Stimulated activated CD4-positive, alpha-beta T cell treated with anti-CD3 and anti-CD28 coated beads, Interleukin-4, amount 100 ng/mL, for 1 hour (primary cell): ENCODE results near the gene NCKAP5.

Source experiments
- DNase-seq: peaks from one replicate; pipeline ENCODE4 v3.0.0-alpha.2; 2020

The NCKAP5 gene

GRCh38 chr2:132645722-132646539 is 922.3 kb downstream of the NCKAP5 start:
- DNase-seq = no peak

GRCh38 chr2:132645176-132645575 is 923.1 kb downstream of the NCKAP5 start:
- no peak for DNase-seq

GRCh38 chr2:132642415-132642814 is 925.8 kb downstream of the NCKAP5 start:
- DNase-seq = no peak

- DNase-seq = no peak
These were observed 926.4 kb downstream of the NCKAP5 start for GRCh38 chr2:132641819-132642218.

GRCh38 chr2:132640116-132640515 is 928.1 kb downstream of the NCKAP5 start:
- no peak for DNase-seq

- no peak for DNase-seq
These were observed 929.8 kb downstream of the NCKAP5 start for GRCh38 chr2:132638313-132639040.

GRCh38 chr2:132636346-132636745 is 931.9 kb downstream of the NCKAP5 start:
- DNase-seq = no peak

GRCh38 chr2:132633635-132634034 is 934.6 kb downstream of the NCKAP5 start:
- DNase-seq = no peak

- no peak for DNase-seq
These were observed 936.1 kb downstream of the NCKAP5 start for GRCh38 chr2:132632000-132632649.

- DNase-seq = no peak
These were observed 940.7 kb downstream of the NCKAP5 start for GRCh38 chr2:132627536-132627935.

GRCh38 chr2:132623096-132623839 is 945.0 kb downstream of the NCKAP5 start:
- no peak for DNase-seq
